PC-3 (cell line): Measurements from ENCODE around the gene AKAP5. TPM values are rescaled to one million over a fixed set of nuclear protein-coding genes. Genes with fewer than 3 reads are reported as not detected.

Experiments used
- ATAC-seq: fragments of 200-7000 bp; cut with Tn5 transposase; 2 replicates; pipeline ENCODE4 v1.9.1; 2020; ENCODE audit warnings: mild to moderate bottlenecking, moderate library complexity
- BruUV-seq: library from RNA; stranded (reverse); fragments of 400-500 nt; replicated peaks from 2 replicates; lab custom pipeline; 2021; lab: Mats Ljungman, UMichigan
- CTCF ChIA-PET: fragments of 300-600 bp; sonication (Branson Sonifier 250); formaldehyde crosslinking; loops from one replicate; lab custom pipeline; 2022; ENCODE audit warnings: antibody characterized with exemption; lab: Charles Lee
- POLR2A ChIA-PET: fragments of 300-600 bp; sonication (Branson Sonifier 250); formaldehyde crosslinking; loops from one replicate; lab custom pipeline; 2022; ENCODE audit warnings: antibody characterized with exemption; ENCODE audit not compliant: unreplicated experiment; lab: Charles Lee
- DNase-seq: peaks from one replicate; pipeline ENCODE4 v3.0.0-alpha.2; 2015
- H2AFZ ChIP-seq: fragments of 300-600 bp; sonication (generic); 2 replicates; pipeline ENCODE4 v1.6.0; 2016; ENCODE audit warnings: antibody characterized with exemption, low read length
- H3F3A ChIP-seq: fragments of 300-600 bp; sonication (generic); one replicate; pipeline ENCODE4 v1.6.0; 2017; ENCODE audit warnings: antibody characterized with exemption, low read length, control low read depth, mild to moderate bottlenecking; ENCODE audit not compliant: unreplicated experiment
- H3K27ac ChIP-seq: fragments of 300-600 bp; sonication (generic); 2 replicates; pipeline ENCODE4 v1.5.1; 2016; ENCODE audit warnings: mild to moderate bottlenecking, low read length
- H3K27me3 ChIP-seq: fragments of 300-600 bp; sonication (generic); 2 replicates; pipeline ENCODE4 v1.6.1; 2016; ENCODE audit warnings: low read length, mixed read lengths
- H3K36me3 ChIP-seq: fragments of 300-600 bp; sonication (generic); 2 replicates; pipeline ENCODE4 v1.6.1; 2016; ENCODE audit warnings: low read depth, mixed run types, low read length, mixed read lengths
- H3K4me1 ChIP-seq: fragments of 300-600 bp; sonication (generic); 2 replicates; pipeline ENCODE4 v1.5.1; 2016; ENCODE audit warnings: low read length; ENCODE audit not compliant: insufficient read depth
- H3K4me2 ChIP-seq: fragments of 300-600 bp; sonication (generic); 2 replicates; pipeline ENCODE4 v1.6.0; 2016; ENCODE audit warnings: low read length
- H3K4me3 ChIP-seq: fragments of 300-600 bp; sonication (generic); 2 replicates; pipeline ENCODE4 v1.5.1; 2016; ENCODE audit warnings: mild to moderate bottlenecking, low read length, mixed read lengths
- H3K79me2 ChIP-seq: fragments of 300-600 bp; sonication (generic); 2 replicates; pipeline ENCODE4 v1.6.1; 2017; ENCODE audit warnings: low read length, mixed read lengths
- H3K9ac ChIP-seq: fragments of 300-600 bp; sonication (generic); 2 replicates; pipeline ENCODE4 v1.6.0; 2016; ENCODE audit warnings: mild to moderate bottlenecking, low read length
- H3K9me2 ChIP-seq: fragments of 300-600 bp; sonication (generic); replicated peaks from 2 replicates; pipeline ENCODE4 v1.6.1; 2016; ENCODE audit warnings: mixed run types, low read length, mixed read lengths
- H3K9me3 ChIP-seq: fragments of 300-600 bp; sonication (generic); 2 replicates; pipeline ENCODE4 v1.6.1; 2016; ENCODE audit warnings: low read length, mixed read lengths
- H4K20me1 ChIP-seq: fragments of 300-600 bp; sonication (generic); 2 replicates; pipeline ENCODE4 v1.6.1; 2016; ENCODE audit warnings: low read length, mixed read lengths
- EZH2 ChIP-seq: fragments of 300-600 bp; sonication (generic); IDR thresholded peaks from one replicate; pipeline ENCODE4 v1.6.1; 2017; ENCODE audit warnings: antibody characterized with exemption, mild to moderate bottlenecking, low read length; ENCODE audit not compliant: unreplicated experiment
- EZH2phosphoT487 ChIP-seq: fragments of 300-600 bp; sonication (generic); IDR thresholded peaks from 2 replicates; pipeline ENCODE4 v1.6.1; 2018; ENCODE audit warnings: mild to moderate bottlenecking, antibody characterized with exemption, low read length, borderline replicate concordance
- intact Hi-C: fragments of 100-400 bp; cut with micrococcal nuclease; formaldehyde crosslinking; loops from 2 replicates; pipeline ENCODE4 v1.9.0; 2023
- total RNA-seq: library from RNA; depleted of rRNA; stranded (reverse); fragments of >200 nt; gene quantifications from 2 replicates; pipeline ENCODE4 v1.2.3, GENCODE V29; 2014
- TF ChIP-seq, protein P1 (sequence below): fragments of 300-600 bp; sonication (generic); conservative IDR thresholded peaks from 2 replicates; pipeline ENCODE4 v1.5.1; 2017; ENCODE audit warnings: antibody characterized with exemption, low read depth, mild to moderate bottlenecking, low read length

AKAP5 gene
- total RNA-seq, 1 experiment from 2014 or later, result 0.58 TPM

DNA sequence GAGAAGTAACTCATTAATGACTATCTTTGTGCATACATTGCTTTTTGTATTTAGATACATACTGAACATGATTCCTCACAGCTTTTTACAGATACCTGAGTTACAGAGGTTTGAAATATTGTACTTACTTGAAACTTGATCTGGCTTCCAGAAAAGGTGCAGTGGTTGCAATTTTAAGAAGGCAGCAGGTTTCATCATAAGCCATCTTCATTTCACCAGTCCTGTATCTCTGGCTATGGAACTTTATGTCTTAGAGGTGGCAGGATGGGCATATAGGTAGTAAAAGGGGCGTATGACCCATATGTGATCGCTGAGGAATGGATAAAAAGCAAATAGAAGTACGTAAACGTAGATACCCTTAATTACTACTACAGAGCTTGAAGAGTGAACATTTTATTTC, 52.9 kb downstream of the AKAP5 start:
- peaks cover 95% of the 10 kb centered on the region for H3K79me2 ChIP-seq
- H3K27ac ChIP-seq, result no peak overlapping the region
- intact Hi-C loops, result no loop called here
- CTCF ChIA-PET, result interaction anchor here (0.5 kb wide), 1 partner anchor 206 kb away, joined by 3 read pairs; no protein-coding TSS in a partner anchor
- TF ChIP-seq, protein P1, sequence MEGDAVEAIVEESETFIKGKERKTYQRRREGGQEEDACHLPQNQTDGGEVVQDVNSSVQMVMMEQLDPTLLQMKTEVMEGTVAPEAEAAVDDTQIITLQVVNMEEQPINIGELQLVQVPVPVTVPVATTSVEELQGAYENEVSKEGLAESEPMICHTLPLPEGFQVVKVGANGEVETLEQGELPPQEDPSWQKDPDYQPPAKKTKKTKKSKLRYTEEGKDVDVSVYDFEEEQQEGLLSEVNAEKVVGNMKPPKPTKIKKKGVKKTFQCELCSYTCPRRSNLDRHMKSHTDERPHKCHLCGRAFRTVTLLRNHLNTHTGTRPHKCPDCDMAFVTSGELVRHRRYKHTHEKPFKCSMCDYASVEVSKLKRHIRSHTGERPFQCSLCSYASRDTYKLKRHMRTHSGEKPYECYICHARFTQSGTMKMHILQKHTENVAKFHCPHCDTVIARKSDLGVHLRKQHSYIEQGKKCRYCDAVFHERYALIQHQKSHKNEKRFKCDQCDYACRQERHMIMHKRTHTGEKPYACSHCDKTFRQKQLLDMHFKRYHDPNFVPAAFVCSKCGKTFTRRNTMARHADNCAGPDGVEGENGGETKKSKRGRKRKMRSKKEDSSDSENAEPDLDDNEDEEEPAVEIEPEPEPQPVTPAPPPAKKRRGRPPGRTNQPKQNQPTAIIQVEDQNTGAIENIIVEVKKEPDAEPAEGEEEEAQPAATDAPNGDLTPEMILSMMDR, result no peak
- TF ChIP-seq EZH2phosphoT487 (no peak), EZH2 (no peak)
- ATAC-seq (no peak), DNase-seq (no peak)
- H3K4me2 ChIP-seq, result no peak overlapping the region
- no TSS peak for BruUV-seq
- H2AFZ ChIP-seq, result no peak overlapping the region
- no peak overlapping the region for H3K9ac ChIP-seq
- no peaks in the 10 kb centered on the region for H3K9me3 ChIP-seq
- H4K20me1 ChIP-seq, result peaks cover 60% of the 10 kb centered on the region
- peaks cover 4% of the 10 kb centered on the region for H3F3A ChIP-seq
- POLR2A ChIA-PET, result no interaction called here
- no peaks in the 10 kb centered on the region for H3K27me3 ChIP-seq
- H3K9me2 ChIP-seq, result no peaks in the 10 kb centered on the region
- no peak overlapping the region for H3K4me3 ChIP-seq
- H3K4me1 ChIP-seq, result peaks cover 24% of the 10 kb centered on the region
- peaks cover 26% of the 10 kb centered on the region for H3K36me3 ChIP-seq

DNA sequence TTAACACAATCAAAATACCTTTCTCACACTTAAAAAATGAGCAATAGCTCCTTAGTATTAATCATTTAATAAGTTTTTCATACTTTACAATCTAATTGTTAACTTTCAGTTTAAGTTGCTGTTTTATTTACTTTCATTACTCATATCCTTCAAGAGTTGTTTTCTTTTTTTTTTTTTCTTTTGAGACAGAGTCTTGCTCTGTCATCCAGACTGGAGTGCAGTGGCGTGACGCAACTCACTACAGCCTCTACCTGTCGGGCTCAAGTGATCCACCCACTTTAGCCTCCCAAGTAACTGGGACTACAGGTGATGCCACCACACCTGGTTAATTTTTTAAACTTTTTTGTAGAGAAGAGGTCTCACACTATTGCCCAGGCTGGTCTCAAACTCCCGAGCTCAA, 55.4 kb downstream of the AKAP5 start:
- Histone ChIP-seq H3K4me1 (peaks cover 9% of the 10 kb centered on the region), H3K79me2 (peaks cover 77% of the 10 kb centered on the region), H3K27me3 (no peaks in the 10 kb centered on the region), H2AFZ (no peak overlapping the region), H4K20me1 (peaks cover 46% of the 10 kb centered on the region), H3K9ac (no peak overlapping the region), H3K9me3 (no peaks in the 10 kb centered on the region), H3K36me3 (peaks cover 36% of the 10 kb centered on the region), H3K9me2 (no peaks in the 10 kb centered on the region), H3F3A (peaks cover 4% of the 10 kb centered on the region), H3K4me2 (peak overlapping the region; percentile 71), H3K27ac (peak overlapping the region; percentile 73), H3K4me3 (no peak overlapping the region; the same call in 1 of the 2 replicates)
- POLR2A ChIA-PET, result interaction anchor here (0.6 to 0.7 kb wide), 3 partner anchors 17 to 178 kb away, joined by 3 to 5 read pairs (median 4); no protein-coding TSS in a partner anchor
- CTCF ChIA-PET, result interaction anchor here (0.6 to 0.7 kb wide), 5 partner anchors 10 to 481 kb away, joined by 3 to 10 read pairs (median 6); no protein-coding TSS in a partner anchor
- peak; percentile 76 for DNase-seq
- peak; percentile 95 for ATAC-seq
- TF ChIP-seq EZH2phosphoT487 (no peak), EZH2 (no peak)
- TF ChIP-seq, protein P1, result no peak
- no TSS peak for BruUV-seq
- intact Hi-C loops, result loop anchor here (1.0 to 2.0 kb wide), 2 partner anchors 10 to 14 kb away; no protein-coding TSS in a partner anchor

DNA sequence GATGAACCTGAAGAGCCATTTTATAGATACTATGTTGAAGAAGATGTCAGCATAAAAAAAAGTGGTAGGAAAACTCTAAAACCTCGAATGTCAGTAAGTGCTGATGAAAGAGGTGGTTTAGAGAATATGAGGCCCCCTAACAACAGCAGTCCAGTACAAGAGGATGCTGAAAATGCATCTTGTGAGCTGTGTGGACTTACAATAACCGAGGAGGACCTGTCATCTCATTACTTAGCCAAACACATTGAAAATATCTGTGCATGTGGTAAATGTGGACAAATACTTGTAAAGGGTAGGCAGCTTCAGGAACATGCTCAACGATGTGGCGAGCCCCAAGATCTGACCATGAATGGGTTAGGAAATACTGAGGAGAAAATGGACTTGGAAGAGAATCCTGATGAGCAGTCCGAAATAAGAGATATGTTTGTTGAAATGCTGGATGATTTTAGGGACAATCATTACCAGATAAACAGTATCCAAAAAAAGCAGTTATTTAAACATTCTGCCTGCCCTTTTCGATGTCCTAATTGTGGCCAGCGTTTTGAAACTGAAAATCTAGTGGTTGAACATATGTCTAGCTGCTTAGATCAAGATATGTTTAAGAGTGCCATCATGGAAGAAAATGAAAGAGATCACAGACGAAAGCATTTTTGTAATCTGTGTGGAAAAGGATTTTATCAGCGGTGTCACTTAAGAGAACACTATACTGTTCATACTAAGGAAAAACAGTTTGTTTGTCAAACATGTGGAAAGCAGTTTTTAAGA, 57.5 kb downstream of the AKAP5 start:
- peaks cover 33% of the 10 kb centered on the region for H4K20me1 ChIP-seq
- POLR2A ChIA-PET, result no interaction called here
- H3K36me3 ChIP-seq, result peaks cover 33% of the 10 kb centered on the region
- TF ChIP-seq EZH2 (no peak), EZH2phosphoT487 (no peak)
- TF ChIP-seq, protein P1, result no peak
- H3K27me3 ChIP-seq, result no peaks in the 10 kb centered on the region
- H3K4me2 ChIP-seq, result no peak overlapping the region
- H3K9me2 ChIP-seq, result no peaks in the 10 kb centered on the region
- no peak for ATAC-seq
- H3F3A ChIP-seq, result peaks cover 4% of the 10 kb centered on the region
- no peaks in the 10 kb centered on the region for H3K9me3 ChIP-seq
- DNase-seq, result no peak
- H2AFZ ChIP-seq, result no peak overlapping the region
- H3K4me3 ChIP-seq, result no peak overlapping the region
- peaks cover 9% of the 10 kb centered on the region for H3K4me1 ChIP-seq
- H3K27ac ChIP-seq, result no peak overlapping the region
- BruUV-seq, result TSS peak; percentile 18
- peaks cover 58% of the 10 kb centered on the region for H3K79me2 ChIP-seq
- CTCF ChIA-PET, result no interaction called here
- H3K9ac ChIP-seq, result no peak overlapping the region
- intact Hi-C loops, result no loop called here
